Measurements from ENCODE around the gene ZBTB18.
"Not testable (repeated sequence)": the region's sequence is repeated elsewhere in the genome, so short reads cannot be mapped to it uniquely, and the experiment has no call there.

ZBTB18 gene

GRCh38 chr1:244044423-244044822 lies 6.7 kb upstream of the ZBTB18 start:
- no peaks in the 10 kb centered on the region for H3K36me3 ChIP-seq (ENCODE audit: control insufficient read depth, insufficient read depth, low read length)
- H3K4me3 ChIP-seq (ENCODE audit: low read length): no peak overlapping the region
- no peak overlapping the region for H3K9ac ChIP-seq (ENCODE audit: low read length)
- H3K27me3 ChIP-seq (ENCODE audit: control insufficient read depth, insufficient read depth, low read length): no peaks in the 10 kb centered on the region
- no peaks in the 10 kb centered on the region for H3K4me1 ChIP-seq (ENCODE audit: control insufficient read depth, insufficient read depth, low read length)
- no peaks in the 10 kb centered on the region for H3K9me3 ChIP-seq (ENCODE audit: control insufficient read depth, low read length)

- H3K9ac ChIP-seq (ENCODE audit: low read length); H3K4me1 ChIP-seq (ENCODE audit: control insufficient read depth, insufficient read depth, low read length); H3K4me3 ChIP-seq (ENCODE audit: low read length); H3K27me3 ChIP-seq (ENCODE audit: control insufficient read depth, insufficient read depth, low read length); H3K36me3 ChIP-seq (ENCODE audit: control insufficient read depth, insufficient read depth, low read length); H3K9me3 ChIP-seq (ENCODE audit: control insufficient read depth, low read length): not testable (repeated sequence)
Measured at GRCh38 chr1:244046254-244046653, 4.8 kb upstream of the ZBTB18 start.

GRCh38 chr1:244046907-244047611 lies 4.0 kb upstream of the ZBTB18 start:
- Histone ChIP-seq H3K4me3 (ENCODE audit: low read length) (peak overlapping the region; percentile 100), H3K9ac (ENCODE audit: low read length) (peak overlapping the region; percentile 100), H3K27me3 (ENCODE audit: control insufficient read depth, insufficient read depth, low read length) (no peaks in the 10 kb centered on the region), H3K9me3 (ENCODE audit: control insufficient read depth, low read length) (no peaks in the 10 kb centered on the region), H3K4me1 (ENCODE audit: control insufficient read depth, insufficient read depth, low read length) (no peaks in the 10 kb centered on the region), H3K36me3 (ENCODE audit: control insufficient read depth, insufficient read depth, low read length) (no peaks in the 10 kb centered on the region)

DNA sequence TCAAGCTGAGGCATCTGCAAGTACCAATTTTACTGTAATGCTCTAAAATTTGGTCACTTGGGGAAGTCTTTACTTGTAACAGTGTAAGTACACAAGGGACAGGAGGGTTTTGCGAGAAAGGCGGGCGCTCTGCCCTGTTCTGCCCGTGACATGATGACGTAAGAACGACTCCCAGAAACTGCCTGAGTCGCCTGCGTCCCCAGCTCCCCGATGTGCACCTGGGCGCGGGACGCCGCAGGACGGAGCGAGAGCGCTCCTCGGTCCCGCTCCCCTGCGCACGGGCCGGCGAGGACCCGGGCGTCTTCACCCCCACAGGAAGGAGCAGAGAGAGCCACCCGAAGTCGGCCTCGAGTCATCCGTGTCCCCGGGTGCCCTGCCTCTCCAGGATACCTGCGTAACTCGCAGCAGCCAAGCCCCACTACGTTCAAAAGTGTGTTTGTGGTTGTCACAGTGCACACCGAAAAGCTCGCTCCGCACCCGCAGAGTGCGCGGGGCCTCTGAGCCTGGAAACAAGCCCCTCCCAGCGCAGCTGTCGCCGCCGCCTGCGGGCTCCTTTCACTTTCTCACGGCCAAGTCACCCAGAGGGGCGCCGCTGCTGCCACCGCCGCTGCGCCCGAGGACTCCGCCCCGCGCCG lies 3.3 kb upstream of the ZBTB18 start:
- no peaks in the 10 kb centered on the region for H3K9me3 ChIP-seq (ENCODE audit: control insufficient read depth, low read length)
- H3K4me3 ChIP-seq (ENCODE audit: low read length): peak overlapping the region; percentile 100
- H3K4me1 ChIP-seq (ENCODE audit: control insufficient read depth, insufficient read depth, low read length): no peaks in the 10 kb centered on the region
- no peaks in the 10 kb centered on the region for H3K27me3 ChIP-seq (ENCODE audit: control insufficient read depth, insufficient read depth, low read length)
- no peaks in the 10 kb centered on the region for H3K36me3 ChIP-seq (ENCODE audit: control insufficient read depth, insufficient read depth, low read length)
- peak overlapping the region; percentile 100 for H3K9ac ChIP-seq (ENCODE audit: low read length)

DNA sequence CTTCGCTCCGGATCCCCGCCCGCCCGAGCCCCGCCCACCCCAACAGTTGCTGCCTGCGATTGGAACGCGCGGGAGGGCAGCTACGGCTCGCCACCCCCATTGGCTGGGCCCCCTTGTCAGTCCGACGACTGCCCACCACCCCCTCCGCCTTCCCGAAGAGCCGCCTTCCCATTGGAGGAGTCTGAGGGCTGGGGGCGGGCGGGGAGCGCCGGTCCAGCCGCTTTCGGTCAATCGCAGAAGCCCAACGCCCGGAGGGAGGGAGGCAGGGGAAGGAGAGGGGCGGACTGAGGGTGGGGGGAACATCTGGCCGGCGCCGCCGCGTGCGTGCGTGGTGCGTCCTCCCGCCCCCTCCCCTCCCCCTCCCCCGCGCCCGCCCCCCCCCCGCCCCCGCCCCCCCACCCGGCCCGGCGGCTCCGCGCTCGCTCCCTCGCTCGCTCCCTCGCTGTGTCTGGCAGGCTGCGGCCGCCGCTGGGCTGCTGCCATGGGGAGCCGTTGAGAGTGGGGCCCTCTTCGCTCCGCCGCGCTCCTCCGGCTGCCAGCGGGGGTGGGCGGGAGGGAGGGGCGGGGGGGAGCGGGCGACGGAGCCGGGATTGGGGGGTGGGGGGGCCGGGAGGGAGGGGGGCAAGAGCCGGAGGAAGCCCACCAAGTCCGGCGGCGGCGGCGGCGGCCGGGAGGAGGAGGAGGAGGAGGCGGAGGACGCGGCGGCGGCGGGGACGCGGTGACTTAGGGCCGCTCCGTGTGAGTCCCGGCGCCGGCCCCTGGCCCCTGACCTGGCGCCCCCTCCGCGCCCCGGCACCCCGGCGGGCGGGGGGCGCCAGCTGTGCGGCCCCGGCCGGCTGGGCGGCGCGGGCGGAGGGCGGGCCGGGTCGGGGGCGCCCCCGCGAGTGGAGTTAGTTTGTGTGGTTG lies 2.6 kb upstream of the ZBTB18 start:
- no peaks in the 10 kb centered on the region for H3K36me3 ChIP-seq (ENCODE audit: control insufficient read depth, insufficient read depth, low read length)
- no peaks in the 10 kb centered on the region for H3K27me3 ChIP-seq (ENCODE audit: control insufficient read depth, insufficient read depth, low read length)
- H3K9ac ChIP-seq (ENCODE audit: low read length): peak overlapping the region; percentile 100
- no peaks in the 10 kb centered on the region for H3K9me3 ChIP-seq (ENCODE audit: control insufficient read depth, low read length)
- peak overlapping the region; percentile 100 for H3K4me3 ChIP-seq (ENCODE audit: low read length)
- H3K4me1 ChIP-seq (ENCODE audit: control insufficient read depth, insufficient read depth, low read length): no peaks in the 10 kb centered on the region

GRCh38 chr1:244049162-244050013 lies 1.7 kb upstream of the ZBTB18 start:
- Histone ChIP-seq H3K36me3 (ENCODE audit: control insufficient read depth, insufficient read depth, low read length) (no peaks in the 10 kb centered on the region), H3K4me3 (ENCODE audit: low read length) (peak overlapping the region; percentile 64), H3K9me3 (ENCODE audit: control insufficient read depth, low read length) (no peaks in the 10 kb centered on the region), H3K9ac (ENCODE audit: low read length) (peak overlapping the region; percentile 65), H3K4me1 (ENCODE audit: control insufficient read depth, insufficient read depth, low read length) (no peaks in the 10 kb centered on the region), H3K27me3 (ENCODE audit: control insufficient read depth, insufficient read depth, low read length) (no peaks in the 10 kb centered on the region)

DNA sequence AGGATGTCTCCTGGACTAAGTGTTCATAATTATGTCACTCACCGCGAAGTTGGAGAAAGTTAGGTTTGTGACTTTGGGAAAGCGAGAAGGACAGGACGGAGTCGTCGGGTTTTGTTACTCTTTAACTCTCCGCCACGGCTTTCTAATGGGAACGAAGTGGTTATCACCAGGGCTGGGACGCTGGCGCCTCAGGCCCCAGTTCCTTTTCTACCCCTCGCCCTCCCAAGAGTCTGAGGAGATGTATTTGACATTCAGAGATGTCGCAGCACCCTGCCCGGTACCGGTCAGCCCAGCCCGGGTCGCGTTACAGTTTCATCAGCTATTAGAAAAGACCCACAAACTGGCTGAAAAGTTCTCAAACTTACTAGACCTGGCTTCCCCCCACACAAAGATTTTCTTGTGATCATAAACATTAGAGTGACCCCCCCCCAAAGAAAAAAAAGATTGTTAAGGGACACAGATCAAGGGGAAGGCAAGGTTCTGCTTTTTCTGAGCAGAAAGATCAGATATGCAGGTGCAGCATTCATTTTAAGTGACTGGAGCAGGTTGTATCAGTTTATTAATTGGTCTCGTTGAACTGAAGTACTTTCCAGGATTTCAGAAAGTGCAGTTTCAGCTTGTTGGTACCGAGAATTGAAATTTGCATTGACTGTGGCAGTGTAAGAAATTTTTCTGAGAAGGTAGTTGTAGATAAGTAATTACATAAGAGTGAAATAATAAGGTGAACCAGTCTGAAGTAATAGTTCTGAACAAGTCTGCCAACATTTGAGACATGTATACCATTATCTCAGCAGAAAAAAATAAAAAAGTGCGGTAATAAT lies 859 bp upstream of the ZBTB18 start:
- Histone ChIP-seq H3K27me3 (ENCODE audit: control insufficient read depth, insufficient read depth, low read length) (no peaks in the 10 kb centered on the region), H3K9ac (ENCODE audit: low read length) (peak overlapping the region; percentile 65), H3K4me3 (ENCODE audit: low read length) (peak overlapping the region; percentile 64), H3K9me3 (ENCODE audit: control insufficient read depth, low read length) (no peaks in the 10 kb centered on the region), H3K36me3 (ENCODE audit: control insufficient read depth, insufficient read depth, low read length) (no peaks in the 10 kb centered on the region), H3K4me1 (ENCODE audit: control insufficient read depth, insufficient read depth, low read length) (no peaks in the 10 kb centered on the region)

- Histone ChIP-seq H3K27me3 (ENCODE audit: control insufficient read depth, insufficient read depth, low read length) (no peaks in the 10 kb centered on the region), H3K9me3 (ENCODE audit: control insufficient read depth, low read length) (no peaks in the 10 kb centered on the region), H3K4me3 (ENCODE audit: low read length) (no peak overlapping the region), H3K9ac (ENCODE audit: low read length) (no peak overlapping the region), H3K4me1 (ENCODE audit: control insufficient read depth, insufficient read depth, low read length) (no peaks in the 10 kb centered on the region), H3K36me3 (ENCODE audit: control insufficient read depth, insufficient read depth, low read length) (no peaks in the 10 kb centered on the region)
Measured at GRCh38 chr1:244052016-244052727, 1.1 kb downstream of the ZBTB18 start.

GRCh38 chr1:244052728-244053312 lies 1.7 kb downstream of the ZBTB18 start:
- Histone ChIP-seq H3K4me1 (ENCODE audit: control insufficient read depth, insufficient read depth, low read length) (no peaks in the 10 kb centered on the region), H3K36me3 (ENCODE audit: control insufficient read depth, insufficient read depth, low read length) (no peaks in the 10 kb centered on the region), H3K4me3 (ENCODE audit: low read length) (no peak overlapping the region), H3K9me3 (ENCODE audit: control insufficient read depth, low read length) (no peaks in the 10 kb centered on the region), H3K27me3 (ENCODE audit: control insufficient read depth, insufficient read depth, low read length) (no peaks in the 10 kb centered on the region), H3K9ac (ENCODE audit: low read length) (no peak overlapping the region)

GRCh38 chr1:244053831-244054230 lies 2.7 kb downstream of the ZBTB18 start:
- no peak overlapping the region for H3K9ac ChIP-seq (ENCODE audit: low read length)
- H3K27me3 ChIP-seq (ENCODE audit: control insufficient read depth, insufficient read depth, low read length): no peaks in the 10 kb centered on the region
- H3K4me3 ChIP-seq (ENCODE audit: low read length): no peak overlapping the region
- H3K9me3 ChIP-seq (ENCODE audit: control insufficient read depth, low read length): no peaks in the 10 kb centered on the region
- H3K36me3 ChIP-seq (ENCODE audit: control insufficient read depth, insufficient read depth, low read length): no peaks in the 10 kb centered on the region
- H3K4me1 ChIP-seq (ENCODE audit: control insufficient read depth, insufficient read depth, low read length): no peaks in the 10 kb centered on the region
